K562 treated with DMSO at 1 percent for 4 hours (cell line): Measurements from ENCODE around the gene SERPINI1. TPM values are rescaled to one million over a fixed set of nuclear protein-coding genes. Genes with fewer than 3 reads are reported as not detected.

ENCODE experiments used
- total RNA-seq: library from RNA; unstranded; fragments of 300-600 nt; gene quantifications from 2 replicates; pipeline ENCODE4 v1.2.3, GENCODE V29; 2022; ENCODE audit not compliant: insufficient read depth

SERPINI1 gene, protein sequence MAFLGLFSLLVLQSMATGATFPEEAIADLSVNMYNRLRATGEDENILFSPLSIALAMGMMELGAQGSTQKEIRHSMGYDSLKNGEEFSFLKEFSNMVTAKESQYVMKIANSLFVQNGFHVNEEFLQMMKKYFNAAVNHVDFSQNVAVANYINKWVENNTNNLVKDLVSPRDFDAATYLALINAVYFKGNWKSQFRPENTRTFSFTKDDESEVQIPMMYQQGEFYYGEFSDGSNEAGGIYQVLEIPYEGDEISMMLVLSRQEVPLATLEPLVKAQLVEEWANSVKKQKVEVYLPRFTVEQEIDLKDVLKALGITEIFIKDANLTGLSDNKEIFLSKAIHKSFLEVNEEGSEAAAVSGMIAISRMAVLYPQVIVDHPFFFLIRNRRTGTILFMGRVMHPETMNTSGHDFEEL
- total RNA-seq: 4.2 and 12.1 TPM in 2 replicates

DNA sequence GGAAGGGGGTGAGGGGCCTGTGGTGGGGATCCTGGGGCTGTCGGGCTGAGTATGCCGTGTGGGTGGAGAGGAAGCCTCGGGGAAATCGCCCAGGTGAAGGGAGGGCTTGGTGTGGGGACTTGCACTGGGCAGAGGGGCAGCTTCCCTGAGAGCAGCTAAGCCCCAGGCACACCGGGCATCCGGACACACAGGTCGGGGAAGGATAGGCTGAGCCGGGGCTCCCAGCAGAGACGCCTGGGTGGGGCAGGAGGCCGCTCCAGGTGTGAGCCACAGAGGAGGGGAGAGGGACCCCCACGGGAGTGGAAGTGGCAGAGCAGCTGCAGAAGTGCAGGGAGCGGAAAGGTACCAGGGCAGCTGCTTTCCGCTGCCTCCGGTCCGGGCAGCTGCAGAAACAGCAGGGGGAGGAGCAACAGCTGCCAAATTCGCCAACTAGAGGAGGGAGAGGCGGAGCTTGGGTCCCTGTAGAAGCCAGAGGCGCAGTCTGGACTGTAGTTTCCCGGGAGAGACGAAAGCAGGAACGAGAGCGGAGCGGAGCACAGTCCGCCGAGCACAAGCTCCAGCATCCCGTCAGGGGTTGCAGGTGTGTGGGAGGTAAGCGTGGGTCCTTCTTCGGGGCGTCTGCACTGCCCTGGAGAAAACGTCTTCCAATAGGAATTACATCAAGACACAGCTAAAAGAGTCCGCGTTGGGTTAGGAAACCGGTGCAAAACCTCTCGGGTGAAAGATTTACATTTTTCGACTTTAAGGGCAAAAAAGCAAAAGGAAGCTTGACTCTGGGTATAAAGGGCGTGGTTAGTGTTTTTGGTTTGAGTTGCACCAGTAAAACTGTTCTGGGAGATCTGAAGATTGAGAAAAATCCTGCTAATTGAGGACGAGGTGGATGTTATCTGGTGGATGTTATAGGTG lies at the start of gene SERPINI1:
Gene SERPINI1 (plus strand): TSS at position 489 of the 906 bp plus-strand sequence. CDS start 53,408 bp downstream, outside the sequence.

DNA sequence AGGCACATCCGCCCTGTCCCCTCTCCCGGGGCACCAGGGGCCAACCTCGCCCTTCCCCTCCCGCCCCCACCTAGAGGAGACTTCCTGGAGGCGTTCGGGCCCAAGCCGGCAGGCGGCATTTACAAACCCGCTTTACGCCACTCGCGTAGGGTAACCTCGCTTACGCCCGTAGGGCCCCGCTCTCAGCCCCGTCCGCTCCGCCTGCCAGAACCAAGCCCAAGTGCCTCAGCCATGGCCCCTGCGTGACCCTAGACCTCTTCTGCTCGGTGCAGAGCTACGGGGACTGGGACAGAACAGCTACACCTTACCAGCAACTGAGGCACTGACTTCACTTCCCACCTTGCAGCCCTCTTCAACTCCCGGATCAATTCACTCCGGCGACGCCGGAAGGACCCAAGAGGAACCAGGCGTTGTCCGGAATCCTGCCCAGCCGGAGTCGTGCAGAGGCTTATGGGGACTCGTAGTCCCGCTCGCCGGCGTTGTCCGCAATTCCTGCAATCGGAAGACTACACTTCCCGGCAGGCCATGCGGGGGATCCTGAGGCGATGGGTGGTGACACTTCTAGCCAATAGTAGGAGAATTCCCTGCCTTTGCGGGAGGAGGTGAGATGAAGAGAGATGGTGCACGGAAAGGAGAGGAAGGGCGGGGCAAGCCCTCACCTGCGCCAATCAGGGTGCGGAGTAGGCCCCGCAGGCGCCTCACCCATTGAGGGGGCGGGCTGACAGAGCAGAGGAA lies 856 bp upstream of the SERPINI1 start, which contains the start of gene PDCD10:
Gene PDCD10 (minus strand): TSS at position 395 of the 735 bp plus-strand sequence. CDS start 14,735 bp downstream, outside the sequence.

Other genes with a start within 250 kb of the SERPINI1 start
- gene WDR49, start 81.8 kb upstream of the SERPINI1 start, total RNA-seq: not detected in 2 replicates
- 38.3 and 40.5 TPM in 2 replicates for gene PDCD10, start 829 bp upstream of the SERPINI1 start, total RNA-seq